ENCODE data around the gene FBN3.

GRCh38 chr19:8147582-8147978, 1.8 kb downstream of the FBN3 start:
- TF ChIP-seq CTCF (IDR thresholded peaks at IDR 0.05; ENCODE audit: low read length) (no peak), EZH2 (IDR thresholded peaks at IDR 0.05; ENCODE audit: borderline replicate concordance, low read length) (no peak)

Measured in OCI-LY1 (cell line).